Esophagus squamous epithelium (tissue), 5 donors: Measurements from ENCODE around the gene RAB35. TPM values are rescaled to one million over a fixed set of nuclear protein-coding genes. Genes with fewer than 3 reads are reported as not detected.

Source experiments
- DNase-seq: peaks from one replicate; lab custom pipeline; 2025; lab: John Stamatoyannopoulos, UW
- H3K27ac ChIP-seq, 4 donors: fragments of 200-600 bp; sonication (generic); one replicate each; pipeline ENCODE4 v1.5.1; 2016 to 2019; ENCODE audit warnings: mild to moderate bottlenecking in 1 of 4
- H3K27me3 ChIP-seq, 4 donors: fragments of 200-600 bp; sonication (generic); 1 replicate in 3 of 4; 2 replicates in 1 of 4; pipeline versions ENCODE4 v1.5.1 to v1.6.0; 2017 to 2021; ENCODE audit warnings: antibody characterized with exemption in 1 of 4
- H3K36me3 ChIP-seq, 3 donors: fragments of 200-600 bp; sonication (generic); one replicate each; pipeline ENCODE4 v1.5.1; 2016 to 2019
- H3K4me1 ChIP-seq, 3 donors: fragments of 200-600 bp; sonication (generic); one replicate each; pipeline ENCODE4 v1.5.1; 2017 to 2019
- H3K4me3 ChIP-seq, 4 donors: fragments of 200-600 bp; sonication (generic); 1 replicate in 3 of 4; 2 replicates in 1 of 4; pipeline ENCODE4 v1.5.1; 2016 to 2019; ENCODE audit warnings: mild to moderate bottlenecking in 2 of 4, moderate library complexity in 1 of 4
- H3K9me3 ChIP-seq, 3 donors: fragments of 200-600 bp; sonication (generic); one replicate each; pipeline ENCODE4 v1.5.1; 2016 to 2019
- CTCF ChIP-seq, 6 experiments: fragments of 450-650 bp in 4 of 6; fragments of 200-600 bp in 2 of 6; sonication (generic) in 2 of 6; IDR thresholded peaks; one replicate each; pipeline ENCODE4 v1.5.1; 2016 to 2019; ENCODE audit warnings: antibody characterized with exemption in 6 of 6, mild to moderate bottlenecking in 4 of 6, moderate library complexity in 4 of 6
- POLR2A ChIP-seq, 4 donors: fragments of 450-650 bp; IDR thresholded peaks; one replicate each; pipeline ENCODE4 v1.6.1; 2017; ENCODE audit warnings: antibody characterized with exemption in 4 of 4, mild to moderate bottlenecking in 4 of 4, moderate library complexity in 3 of 4
- WGBS, 2 donors: methylation state at CpG; one replicate each; pipeline ENCODE4 v1.1.5; 2018; 5-methylcytosine and 5-hydroxymethylcytosine counted together
- intact Hi-C: fragments of 100-400 bp; cut with DNase I; formaldehyde crosslinking; loops from one replicate; pipeline ENCODE4 v1.15.0; 2022
- total RNA-seq, 4 donors: library from RNA; depleted of rRNA; stranded (reverse); fragments of >200 nt; gene quantifications; one replicate each; pipeline ENCODE4 v1.1.0, GENCODE V29; 2016
- donor health status: DM: yes; HTN: yes; CAD: no.

Gene RAB35
- total RNA-seq, 4 donors from 2014 or later, result 25.8 to 38.9 (median 32.0) TPM

DNA sequence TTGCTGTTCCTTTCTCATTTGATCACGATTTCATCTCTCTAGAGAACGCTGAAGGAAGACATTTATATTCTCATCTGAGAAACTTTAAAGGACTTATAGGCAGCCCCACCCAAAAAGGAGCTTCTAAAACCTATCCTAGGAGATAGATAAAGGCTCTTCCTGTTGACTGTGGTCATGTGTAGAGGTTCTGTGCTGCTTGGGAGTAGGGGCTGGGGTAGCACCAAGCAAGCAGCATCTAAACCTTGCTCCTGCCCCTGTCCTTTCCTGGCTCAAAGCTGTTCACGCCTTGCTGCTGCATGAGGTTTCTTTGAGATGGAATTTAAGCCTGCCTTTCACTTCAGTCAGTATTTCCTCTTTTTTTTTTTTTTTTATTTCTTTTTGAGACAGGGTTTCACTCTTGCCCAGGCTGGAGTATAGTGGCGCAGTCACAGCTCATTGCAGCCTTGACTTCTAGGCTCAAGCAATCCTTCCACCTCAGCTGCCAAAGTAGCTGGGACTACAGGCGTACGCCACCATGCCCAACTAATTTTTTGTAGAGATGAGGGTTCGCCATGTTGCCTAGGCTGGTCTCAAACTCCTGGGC lies 41.4 kb downstream of the RAB35 start:
- H3K4me3 ChIP-seq, result no peak overlapping the region
- H3K9me3 ChIP-seq, result no peaks in the 10 kb centered on the region
- H3K36me3 ChIP-seq, result peaks cover 0 to 50% (median 0%) of the 10 kb centered on the region in 3 donors
- intact Hi-C loops, result no loop called here
- no peak for TF ChIP-seq CTCF (IDR thresholded peaks at IDR 0.05)
- TF ChIP-seq POLR2A (IDR thresholded peaks at IDR 0.05), result no peak
- DNase-seq, result no peak
- 85 to 87% methylated on average over 5 to 7 of the region's 7 CpGs for WGBS, 2 donors
- no peak overlapping the region for H3K27ac ChIP-seq
- no peaks in the 10 kb centered on the region for H3K27me3 ChIP-seq
- H3K4me1 ChIP-seq, result peaks cover 11 to 24% (median 12%) of the 10 kb centered on the region in 3 donors

- Histone ChIP-seq H3K27ac (no peak overlapping the region), H3K27me3 (no peaks in the 10 kb centered on the region), H3K4me1 (peaks cover 0 to 4% (median 0%) of the 10 kb centered on the region in 3 donors), H3K9me3 (no peaks in the 10 kb centered on the region), H3K36me3 (peaks cover 0 to 50% (median 0%) of the 10 kb centered on the region in 3 donors), H3K4me3 (no peak overlapping the region)
- TF ChIP-seq CTCF (IDR thresholded peaks at IDR 0.05), result no peak
- TF ChIP-seq POLR2A (IDR thresholded peaks at IDR 0.05), result no peak
- WGBS, 2 donors, result 75 to 84% methylated on average over 7 to 10 of the region's 18 CpGs
- DNase-seq, result no peak
- intact Hi-C loops, result no loop called here
These were observed 43.9 kb downstream of the RAB35 start for GRCh38 chr12:120072472-120073249.

DNA sequence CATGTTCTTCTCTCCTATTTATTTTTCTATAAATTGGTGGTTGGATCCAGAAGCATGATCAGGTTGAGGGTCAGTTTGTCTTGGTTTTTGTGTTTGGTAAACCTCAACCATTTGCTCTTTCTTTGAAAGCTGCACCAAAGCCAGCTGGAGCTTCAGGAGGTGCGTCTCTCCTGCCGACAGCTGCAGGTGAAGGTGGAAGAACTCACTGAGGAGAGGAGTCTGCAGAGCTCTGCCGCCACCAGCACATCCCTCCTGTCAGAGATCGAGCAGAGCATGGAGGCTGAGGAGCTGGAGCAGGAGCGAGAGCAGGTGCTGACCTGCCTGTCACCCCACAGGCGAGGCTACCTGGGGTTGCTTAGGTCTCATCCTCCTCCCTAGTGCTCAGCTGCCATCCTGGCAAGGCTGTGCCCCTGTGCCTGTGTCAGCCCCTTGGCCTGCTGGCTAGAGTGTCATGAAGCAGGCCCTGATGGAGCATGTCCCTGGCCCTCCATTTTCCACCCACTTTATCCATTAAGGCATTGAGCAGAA lies 45.0 kb downstream of the RAB35 start:
- intact Hi-C loops, result no loop called here
- 100% methylated on average over 2 of the region's 6 CpGs; no CpG with 5 or more reads in 1 of the 2 donors for WGBS, 2 donors
- Histone ChIP-seq H3K36me3 (peaks cover 0 to 45% (median 0%) of the 10 kb centered on the region in 3 donors), H3K9me3 (no peaks in the 10 kb centered on the region), H3K27me3 (no peaks in the 10 kb centered on the region), H3K27ac (no peak overlapping the region), H3K4me3 (no peak overlapping the region), H3K4me1 (peaks cover 0 to 5% (median 0%) of the 10 kb centered on the region in 3 donors)
- no peak for DNase-seq
- TF ChIP-seq CTCF (IDR thresholded peaks at IDR 0.05) (no peak), POLR2A (IDR thresholded peaks at IDR 0.05) (no peak)

DNA sequence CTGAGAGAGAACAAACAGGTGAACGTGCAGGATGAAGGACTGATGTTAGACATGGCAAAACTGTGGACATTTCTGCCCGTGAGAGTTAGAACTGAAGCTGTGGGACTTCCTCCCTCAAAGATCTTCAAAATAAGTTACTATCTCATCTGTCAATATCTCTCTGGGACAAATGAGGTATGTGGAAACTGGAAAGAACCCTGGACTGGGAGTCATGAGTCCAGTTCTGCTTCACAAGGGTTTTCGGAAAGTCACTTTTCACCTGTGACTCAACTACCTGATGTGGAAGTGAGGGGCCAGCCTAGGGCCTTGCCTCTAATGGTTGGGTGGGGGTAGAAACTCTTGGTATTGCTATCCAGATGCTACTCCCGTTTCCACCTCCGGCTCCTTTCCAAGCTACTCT lies 47.3 kb downstream of the RAB35 start:
- Histone ChIP-seq H3K27ac (no peak overlapping the region), H3K4me3 (no peak overlapping the region), H3K27me3 (no peaks in the 10 kb centered on the region), H3K36me3 (peaks cover 0 to 49% (median 7%) of the 10 kb centered on the region in 3 donors), H3K9me3 (no peaks in the 10 kb centered on the region), H3K4me1 (peaks cover 0 to 8% (median 0%) of the 10 kb centered on the region in 3 donors)
- 83 to 84% methylated on average over 5 of the region's 5 CpGs for WGBS, 2 donors
- DNase-seq, result no peak
- TF ChIP-seq CTCF (IDR thresholded peaks at IDR 0.05) (no peak), POLR2A (IDR thresholded peaks at IDR 0.05) (no peak)
- intact Hi-C loops, result no loop called here

- intact Hi-C loops, result no loop called here
- peak overlapping the region in 1 of 4 donors; percentile 10 for H3K27ac ChIP-seq
- no peaks in the 10 kb centered on the region for H3K27me3 ChIP-seq
- no peak for DNase-seq
- H3K4me1 ChIP-seq, result peaks cover 0 to 18% (median 0%) of the 10 kb centered on the region in 3 donors
- TF ChIP-seq POLR2A (IDR thresholded peaks at IDR 0.05) (no peak), CTCF (IDR thresholded peaks at IDR 0.05) (no peak)
- H3K4me3 ChIP-seq, result no peak overlapping the region
- H3K9me3 ChIP-seq, result no peaks in the 10 kb centered on the region
- 65 to 86% methylated on average over 1 to 3 of the region's 3 CpGs for WGBS, 2 donors
- H3K36me3 ChIP-seq, result peaks cover 0 to 37% (median 7%) of the 10 kb centered on the region in 3 donors
These were observed 48.7 kb downstream of the RAB35 start for GRCh38 chr12:120067901-120068300.
